Activated effector memory CD4-positive, alpha-beta T cell treated with Interleukin-2 at 50 U/mL for 16 hours (primary cell): Measurements from ENCODE around the gene WASL.

Experiments used
- DNase-seq: peaks from one replicate; pipeline ENCODE4 v3.0.0-alpha.2; 2020

WASL gene

DNA sequence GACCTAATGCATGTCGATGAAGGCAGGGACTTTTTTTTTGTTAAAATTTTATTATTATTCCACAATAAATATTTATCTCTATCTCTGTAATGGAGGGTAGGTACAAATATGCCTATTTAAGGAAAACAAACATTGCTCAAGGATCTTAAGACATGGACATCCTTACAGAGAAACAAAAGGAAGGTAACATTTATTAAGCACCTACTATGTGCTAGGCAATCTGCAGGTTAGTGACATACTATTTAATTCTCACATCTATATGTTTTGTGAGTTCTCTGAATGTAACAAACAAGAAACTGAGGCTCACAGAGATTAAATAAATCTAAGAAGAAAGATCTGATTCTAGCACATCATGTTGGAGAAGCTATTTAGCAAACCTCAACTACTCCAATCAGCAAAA is 61.1 kb downstream of the WASL start:
- no peak for DNase-seq

DNA sequence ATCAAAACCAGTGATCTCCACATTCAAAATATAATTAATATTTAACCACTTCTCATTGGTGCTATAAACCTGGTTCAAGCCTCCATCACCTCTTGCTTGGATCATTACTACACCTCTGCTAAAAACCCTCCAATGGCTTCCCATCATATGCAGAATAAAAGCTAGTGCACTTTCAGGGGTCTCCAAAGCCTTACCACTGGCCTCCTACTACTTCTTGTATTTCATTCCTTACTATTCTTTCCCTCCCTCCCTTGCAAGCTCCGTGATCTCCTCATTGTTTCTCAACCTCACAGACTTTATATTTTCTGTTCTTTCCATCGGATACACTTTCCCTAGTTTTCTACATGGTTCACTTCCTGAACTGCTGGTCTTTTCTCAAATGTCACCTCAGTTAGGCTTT is 61.6 kb downstream of the WASL start:
- no peak for DNase-seq

DNA sequence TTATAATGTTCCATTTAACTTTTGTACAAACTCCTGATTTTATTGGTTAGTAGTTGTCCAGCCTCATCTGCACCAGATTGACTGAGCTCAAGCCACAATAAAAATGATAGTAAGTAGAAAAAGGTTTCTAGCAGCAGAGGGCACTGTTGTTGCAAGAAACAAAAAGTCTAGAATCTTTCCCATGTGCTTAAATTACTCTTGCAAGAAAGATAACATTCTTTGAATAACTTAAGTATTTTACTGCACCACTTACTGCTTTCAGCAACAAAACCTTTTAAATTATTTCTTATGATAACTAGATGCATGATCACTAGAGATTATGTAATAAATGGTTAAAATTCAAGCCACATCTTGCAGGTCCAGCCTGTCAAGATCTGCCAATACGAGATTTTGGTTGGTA is 66.1 kb downstream of the WASL start:
- no peak for DNase-seq

DNA sequence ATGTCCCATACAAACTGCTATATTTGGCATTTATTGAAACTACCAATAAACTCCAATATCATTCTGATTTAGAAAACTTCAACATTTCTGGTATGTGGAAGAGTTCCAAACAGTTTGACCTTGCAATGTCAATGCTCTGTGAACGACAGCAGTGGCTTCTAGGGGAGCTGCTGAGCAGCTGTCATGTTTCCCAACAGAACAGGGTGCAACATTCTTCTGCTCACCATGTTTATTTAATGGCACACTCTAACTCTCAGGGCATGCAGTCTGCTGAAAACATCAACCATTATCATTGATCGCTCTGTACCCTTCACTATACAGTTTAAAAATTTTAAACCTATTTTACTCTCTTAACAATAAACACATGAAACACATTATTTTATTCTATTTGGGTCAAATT is 67.2 kb downstream of the WASL start:
- no peak for DNase-seq

DNA sequence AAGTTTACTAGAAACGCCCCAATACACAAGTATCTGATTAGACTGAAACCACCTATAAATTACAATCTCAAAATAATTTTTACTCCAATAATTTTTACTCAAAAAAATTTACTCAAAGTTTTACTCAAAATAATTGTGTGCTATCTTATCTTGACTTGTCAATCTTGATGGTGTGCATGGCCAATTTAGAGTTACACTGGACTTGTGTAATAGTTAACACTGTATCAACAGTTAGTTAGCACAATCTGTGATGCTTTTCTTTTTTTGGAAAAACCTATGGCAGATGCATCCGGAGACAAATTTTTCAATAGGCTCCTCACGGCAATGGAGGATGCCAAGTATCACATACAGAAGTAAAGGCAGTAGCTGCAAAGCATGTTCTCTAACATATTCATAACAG is 68.2 kb downstream of the WASL start:
- no peak for DNase-seq

DNA sequence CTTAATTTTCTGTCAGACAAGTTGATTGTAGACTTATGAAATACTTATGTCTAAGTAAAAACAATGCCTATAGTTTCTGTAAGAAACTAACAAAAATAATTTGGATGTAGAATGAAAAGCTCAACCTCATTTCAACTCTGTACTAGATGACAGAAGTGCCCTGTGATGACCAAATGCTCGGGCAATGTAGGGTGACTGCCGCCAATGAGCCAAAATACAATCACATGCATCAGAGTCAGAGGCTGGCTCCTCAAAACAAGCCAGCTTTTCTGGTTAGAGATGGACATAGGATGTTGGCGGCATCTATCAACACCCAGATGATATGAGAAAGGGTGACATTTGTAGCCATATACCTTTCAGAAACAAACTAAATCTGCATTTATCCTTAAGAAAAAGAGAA is 69.2 kb downstream of the WASL start:
- DNase-seq = no peak

DNA sequence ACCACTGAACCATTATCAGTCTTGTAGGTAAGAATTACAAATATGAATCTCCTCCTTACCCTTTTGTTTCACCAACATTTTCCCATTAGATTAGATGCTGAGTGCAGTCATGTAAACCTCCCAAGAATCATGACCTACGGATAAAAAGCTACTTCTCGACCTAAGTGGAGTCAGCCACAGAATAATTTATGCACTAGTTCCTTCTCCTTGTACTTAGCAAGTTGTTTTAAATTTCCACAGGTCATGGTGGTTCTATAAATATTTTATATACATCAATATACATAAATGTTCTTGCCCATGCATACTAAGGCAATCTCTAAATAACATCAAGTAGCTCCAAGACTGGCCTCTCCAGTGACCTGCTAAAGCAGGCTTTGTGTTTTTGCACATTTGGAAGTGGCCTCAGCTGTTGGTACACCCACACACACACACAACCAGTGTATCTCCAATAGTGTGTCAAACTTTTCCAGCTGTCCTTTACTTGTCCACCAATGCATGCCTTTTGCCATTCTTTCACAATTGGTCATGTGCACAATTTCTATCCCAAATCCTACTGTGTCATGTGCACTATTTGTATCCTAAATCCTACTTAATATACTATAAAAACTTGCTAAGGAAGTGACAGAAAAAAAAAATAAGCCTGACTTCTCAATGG is 71.6 kb downstream of the WASL start:
- no peak for DNase-seq

DNA sequence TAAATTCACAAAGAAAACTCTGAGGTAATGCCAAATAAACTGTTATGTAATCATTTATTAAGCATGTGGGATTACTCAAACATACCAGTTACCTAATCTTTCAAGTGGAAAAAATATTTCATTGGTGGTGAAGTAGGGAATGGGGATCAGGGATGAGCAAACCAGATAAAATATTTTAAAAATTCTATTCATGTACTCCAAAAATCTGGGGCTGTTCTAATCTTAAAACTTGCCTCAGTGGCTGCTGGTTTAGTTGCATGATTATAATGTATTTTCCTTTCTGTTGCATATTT is 73.7 kb downstream of the WASL start:
- DNase-seq = no peak

DNA sequence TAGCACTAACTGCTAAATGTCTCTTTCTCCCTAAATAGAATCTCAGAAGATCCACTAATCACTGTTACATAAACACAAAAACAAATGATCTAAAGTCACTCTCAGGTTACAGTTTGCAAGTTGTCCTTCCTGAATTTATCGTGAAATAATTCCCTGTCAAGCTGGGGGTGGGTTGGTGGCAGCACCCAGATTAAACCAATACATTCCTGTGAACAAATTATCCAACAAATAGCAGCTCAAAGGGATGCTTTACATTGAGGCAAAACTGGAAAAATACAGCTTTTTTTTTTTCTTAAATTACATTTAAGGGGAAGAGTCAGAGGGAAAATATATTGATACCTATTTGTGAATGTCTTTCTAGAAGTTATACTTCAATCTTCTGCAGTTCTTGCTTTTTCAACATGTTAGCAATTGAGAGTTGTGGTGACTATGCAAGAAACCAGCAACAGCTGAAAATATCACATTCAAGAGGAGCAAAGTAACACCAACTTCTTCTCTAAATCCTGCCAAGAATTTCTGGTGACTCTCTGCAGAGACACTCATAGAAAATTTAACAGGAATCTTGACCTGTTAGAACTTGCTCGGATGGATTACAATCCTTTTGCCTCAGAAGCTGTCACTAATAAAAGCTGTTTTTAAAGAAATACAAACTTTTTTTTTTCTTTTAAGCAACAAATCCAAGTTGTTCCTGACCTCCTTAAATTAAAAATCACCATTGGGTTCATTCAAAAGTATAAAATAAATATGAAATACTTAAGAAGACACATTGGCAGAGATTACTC is 74.2 kb downstream of the WASL start:
- DNase-seq = no peak

DNA sequence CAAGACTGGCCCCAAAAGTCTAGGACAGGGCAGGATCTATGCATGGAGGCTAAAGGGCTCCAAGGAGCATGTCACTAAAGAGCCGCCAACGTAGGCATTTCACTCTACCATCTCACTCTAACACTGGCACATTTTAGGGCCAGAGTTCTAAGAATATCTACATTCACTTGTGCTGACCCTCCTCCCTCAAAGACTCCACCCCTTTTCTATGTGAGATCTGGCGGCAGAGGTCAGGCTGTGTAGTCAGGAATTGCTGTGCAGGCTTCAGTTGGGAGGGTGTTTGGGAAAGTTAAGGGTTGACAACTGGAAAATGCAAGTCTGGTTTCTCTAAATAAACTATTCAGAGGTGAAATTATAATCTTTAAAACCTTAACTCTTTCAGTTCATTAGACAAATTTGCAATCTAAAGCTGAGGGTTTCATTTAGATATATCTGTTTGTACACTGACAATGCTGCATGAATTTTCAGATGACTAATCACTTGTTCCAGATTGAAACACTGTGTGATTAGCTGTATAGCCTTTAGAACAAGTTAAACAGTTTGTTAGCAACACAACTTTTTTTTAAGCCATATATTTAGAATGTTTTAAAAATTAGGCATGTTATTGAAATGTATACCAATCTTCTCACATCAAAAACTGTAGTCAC is 74.9 kb downstream of the WASL start:
- no peak for DNase-seq

DNA sequence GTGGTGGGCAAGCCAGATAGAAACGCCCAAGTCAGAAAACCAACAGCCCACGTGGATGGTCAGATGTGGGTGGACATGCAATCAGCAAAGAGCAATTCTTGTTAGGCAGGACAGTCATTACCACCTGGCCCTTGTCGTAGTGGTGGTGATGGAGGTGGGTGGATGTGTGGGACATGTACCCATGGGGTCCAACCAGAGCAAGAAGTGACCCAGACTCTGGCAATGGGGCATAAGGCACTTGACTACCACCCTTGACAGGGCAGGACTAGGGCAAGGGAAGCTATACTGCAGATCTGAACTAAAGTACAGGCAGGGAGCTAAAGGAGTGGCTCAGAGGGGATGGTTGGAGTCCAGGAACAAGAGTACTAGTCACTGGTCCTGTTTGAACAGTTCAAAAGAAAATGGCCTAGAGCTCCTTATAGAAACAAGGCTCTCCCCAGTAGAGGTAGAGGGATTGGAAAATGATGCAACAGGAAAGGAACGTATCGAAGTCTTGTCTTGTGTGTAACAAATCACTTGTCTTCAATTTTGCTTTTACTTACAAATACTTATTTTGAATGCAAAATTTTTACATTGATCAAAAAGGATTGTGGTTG is 75.6 kb downstream of the WASL start:
- no peak for DNase-seq

DNA sequence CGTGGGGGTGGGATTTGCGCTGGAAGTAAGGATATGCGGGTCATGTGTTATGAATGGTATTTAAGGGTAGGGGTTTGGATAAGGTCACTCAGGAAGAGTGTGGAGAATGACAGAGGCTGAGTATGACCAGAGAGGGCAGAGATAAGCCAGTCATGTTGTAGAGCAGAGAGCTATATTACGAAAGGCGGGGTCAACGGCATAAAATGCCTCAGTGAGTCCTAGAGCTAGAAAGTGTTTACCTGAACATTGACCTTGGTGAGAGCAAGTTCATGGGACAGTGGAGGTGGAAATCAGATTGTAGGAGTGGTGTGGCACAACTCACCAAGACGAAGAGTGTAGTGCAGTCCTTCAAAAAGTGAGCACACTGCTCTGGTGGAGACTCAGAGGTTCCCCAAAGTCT is 79.3 kb downstream of the WASL start:
- no peak for DNase-seq

DNA sequence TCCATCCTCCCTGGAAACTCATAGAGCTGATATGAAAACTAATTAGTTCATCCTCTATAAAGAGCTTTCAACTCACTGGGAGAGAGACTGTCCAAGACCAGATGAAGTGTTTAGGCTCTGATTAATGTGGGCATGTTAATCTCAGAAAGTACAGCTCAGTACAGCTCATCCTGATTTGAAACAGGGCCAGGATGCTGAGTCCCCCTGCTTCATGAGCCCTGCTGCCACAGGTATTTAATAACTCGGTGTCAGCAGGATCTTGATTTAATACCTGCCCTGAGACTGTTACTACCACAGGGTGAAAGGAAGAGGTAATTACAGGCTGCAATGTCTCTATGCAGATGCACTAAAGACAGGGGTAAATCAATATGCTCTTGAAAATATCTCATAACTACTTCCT is 82.3 kb downstream of the WASL start:
- DNase-seq = no peak

DNA sequence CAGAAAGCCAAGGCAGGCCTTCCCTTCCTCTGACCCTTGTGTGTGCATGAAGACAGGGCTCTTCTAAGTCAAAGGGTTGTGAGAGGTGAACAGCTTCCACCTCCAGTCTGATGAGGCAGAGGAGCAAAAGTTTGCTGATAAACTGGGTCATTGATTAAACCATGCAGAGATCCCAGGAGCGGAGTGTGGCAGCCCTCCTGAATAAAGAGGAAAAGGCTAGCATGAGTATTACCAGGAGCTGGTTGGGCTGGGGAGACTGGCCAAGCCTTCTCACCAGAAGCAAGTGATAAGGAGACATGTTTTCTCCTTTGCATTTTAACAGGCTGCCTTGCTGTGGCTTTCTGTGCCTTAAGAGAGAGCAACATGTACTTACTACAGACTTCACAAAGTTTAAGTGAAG is 82.9 kb downstream of the WASL start:
- DNase-seq = no peak

DNA sequence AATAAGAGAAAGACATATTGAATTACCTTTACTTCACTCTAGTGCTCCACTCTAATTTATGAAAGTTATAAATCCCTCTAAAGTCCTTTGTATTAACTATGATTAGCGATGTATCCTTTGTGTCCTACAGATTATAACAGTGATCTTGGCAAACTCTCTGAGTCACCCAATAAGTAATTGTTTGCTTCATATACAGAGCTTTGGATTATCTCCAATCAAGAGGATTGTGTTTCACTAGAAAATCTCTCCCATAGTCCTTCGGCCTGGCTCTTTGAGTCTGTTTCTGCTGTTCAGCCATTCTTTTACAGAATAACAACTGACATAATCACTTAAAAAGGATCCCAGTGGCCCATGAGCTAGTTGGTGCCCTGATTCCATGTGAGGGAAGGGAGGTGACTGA is 83.6 kb downstream of the WASL start:
- DNase-seq = no peak

DNA sequence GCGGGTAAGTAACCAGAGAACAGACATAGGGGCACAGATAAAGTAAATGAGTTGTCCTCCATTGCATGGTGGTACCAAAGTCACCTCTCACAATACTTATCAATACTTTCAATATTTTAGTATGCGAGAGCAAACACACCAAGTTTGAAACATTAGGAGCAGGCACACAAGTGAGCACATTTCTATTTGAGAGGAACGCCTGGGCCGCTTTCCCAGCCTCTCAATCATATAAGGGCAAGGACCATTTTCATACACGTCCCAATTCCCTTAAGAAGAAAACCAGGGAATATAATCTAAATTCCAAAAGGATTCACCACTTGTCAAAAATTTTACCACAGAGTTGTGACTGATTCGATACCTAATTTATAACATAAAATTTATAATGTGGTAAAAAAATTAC is 85.6 kb downstream of the WASL start:
- no peak for DNase-seq

DNA sequence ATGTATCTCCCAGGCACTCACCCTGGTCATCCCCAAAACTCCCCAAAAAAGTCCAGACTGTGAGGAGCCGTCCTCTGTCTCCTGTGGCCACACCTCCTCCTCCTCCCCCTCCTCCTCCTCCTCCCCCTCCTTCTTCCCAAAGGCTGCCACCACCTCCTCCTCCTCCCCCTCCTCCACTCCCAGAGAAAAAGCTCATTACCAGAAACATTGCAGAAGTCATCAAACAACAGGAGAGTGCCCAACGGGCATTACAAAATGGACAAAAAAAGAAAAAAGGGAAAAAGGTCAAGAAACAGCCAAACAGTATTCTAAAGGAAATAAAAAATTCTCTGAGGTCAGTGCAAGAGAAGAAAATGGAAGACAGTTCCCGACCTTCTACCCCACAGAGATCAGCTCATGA is 86.0 kb downstream of the WASL start:
- no peak for DNase-seq

DNA sequence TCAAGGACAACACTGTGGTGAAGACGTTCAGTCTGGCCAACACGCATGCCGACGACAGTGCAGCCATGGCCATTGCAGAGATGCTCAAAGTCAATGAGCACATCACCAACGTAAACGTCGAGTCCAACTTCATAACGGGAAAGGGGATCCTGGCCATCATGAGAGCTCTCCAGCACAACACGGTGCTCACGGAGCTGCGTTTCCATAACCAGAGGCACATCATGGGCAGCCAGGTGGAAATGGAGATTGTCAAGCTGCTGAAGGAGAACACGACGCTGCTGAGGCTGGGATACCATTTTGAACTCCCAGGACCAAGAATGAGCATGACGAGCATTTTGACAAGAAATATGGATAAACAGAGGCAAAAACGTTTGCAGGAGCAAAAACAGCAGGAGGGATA is 86.5 kb downstream of the WASL start:
- no peak for DNase-seq

DNA sequence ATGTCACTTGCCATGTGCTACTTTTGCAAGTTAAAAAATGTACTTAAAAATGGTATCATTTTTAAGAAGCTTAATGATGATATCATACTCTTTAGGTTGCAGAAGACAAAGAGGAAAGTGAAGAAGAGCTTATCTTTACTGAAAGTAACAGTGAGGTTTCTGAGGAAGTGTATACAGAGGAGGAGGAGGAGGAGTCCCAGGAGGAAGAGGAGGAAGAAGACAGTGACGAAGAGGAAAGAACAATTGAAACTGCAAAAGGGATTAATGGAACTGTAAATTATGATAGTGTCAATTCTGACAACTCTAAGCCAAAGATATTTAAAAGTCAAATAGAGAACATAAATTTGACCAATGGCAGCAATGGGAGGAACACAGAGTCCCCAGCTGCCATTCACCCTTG is 87.0 kb downstream of the WASL start:
- DNase-seq = no peak

DNA sequence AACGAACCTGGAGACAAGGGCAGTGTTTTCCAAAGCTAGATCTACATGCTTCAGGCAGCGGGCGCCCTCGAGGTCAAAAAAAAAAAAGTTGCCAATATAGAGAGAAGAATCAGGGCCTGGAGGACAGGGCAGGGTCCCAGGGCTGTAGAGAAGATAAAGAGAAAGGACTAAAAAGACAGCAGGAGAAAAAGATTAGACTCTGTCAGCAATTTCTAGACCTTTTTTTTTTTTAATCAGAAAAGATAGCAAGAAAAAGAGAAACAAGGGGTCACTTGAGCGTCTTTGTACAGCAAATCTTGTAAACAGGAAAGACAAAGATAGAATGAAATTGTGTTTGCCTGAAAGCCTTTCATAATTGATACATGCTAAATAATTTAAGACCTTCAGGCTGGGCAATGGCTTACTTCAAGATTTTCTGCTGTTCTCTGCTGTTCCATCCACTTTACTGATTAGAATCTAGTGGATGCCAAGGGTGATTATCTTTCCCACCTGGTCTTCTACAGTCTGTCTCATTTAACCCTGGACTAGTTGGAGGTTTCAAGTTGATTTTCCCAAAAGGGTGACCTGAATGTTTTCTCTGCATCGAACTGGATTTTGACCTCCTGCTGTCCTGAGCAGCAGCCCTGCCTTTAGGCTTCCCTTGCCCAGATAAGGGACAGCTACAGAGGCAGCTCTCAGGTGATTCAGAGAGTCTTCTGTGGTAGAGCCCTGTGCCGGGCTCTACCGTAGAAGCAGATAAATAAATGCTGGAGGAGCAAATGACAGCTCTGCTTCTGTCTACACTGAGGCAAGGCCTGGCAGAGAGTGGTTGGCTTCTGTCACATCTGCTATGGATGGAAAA is 88.1 kb downstream of the WASL start:
- DNase-seq = no peak

DNA sequence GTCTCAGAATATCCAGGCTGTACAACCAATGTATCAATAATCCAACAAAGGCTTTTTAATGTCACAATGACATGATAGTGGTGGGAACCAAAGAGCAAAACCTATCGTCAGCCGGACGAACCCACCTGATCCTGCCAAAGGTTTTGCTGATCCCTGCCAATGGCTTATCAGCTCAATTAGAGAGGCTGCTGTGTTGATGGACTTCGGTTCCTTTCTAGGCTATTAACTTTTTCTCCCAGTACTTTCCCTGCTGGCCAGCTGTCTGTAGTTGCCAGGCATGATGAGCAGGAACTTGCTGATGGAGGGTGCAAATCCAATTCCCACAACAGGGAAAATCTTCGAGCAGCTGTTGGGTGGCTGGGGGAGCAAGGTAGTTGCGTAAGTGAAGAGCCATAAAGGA is 90.8 kb downstream of the WASL start:
- no peak for DNase-seq

DNA sequence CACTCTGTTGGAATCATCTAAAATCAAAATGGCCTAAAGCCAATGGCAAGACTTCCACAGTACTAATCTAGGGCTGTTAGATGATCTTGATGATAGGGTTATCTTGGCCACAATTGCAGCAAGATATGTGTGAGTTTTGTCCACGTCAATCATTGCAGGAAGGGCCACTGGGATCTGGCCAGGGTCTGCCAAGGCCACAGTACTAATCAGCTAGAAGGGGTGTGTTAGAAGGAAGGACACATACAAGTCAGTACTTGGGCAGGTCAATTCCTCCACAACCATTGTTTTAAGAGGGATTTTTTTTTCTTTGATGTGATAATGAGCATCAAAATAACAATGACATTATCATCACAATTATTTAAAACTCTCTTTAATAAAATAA is 91.5 kb downstream of the WASL start:
- DNase-seq = no peak

DNA sequence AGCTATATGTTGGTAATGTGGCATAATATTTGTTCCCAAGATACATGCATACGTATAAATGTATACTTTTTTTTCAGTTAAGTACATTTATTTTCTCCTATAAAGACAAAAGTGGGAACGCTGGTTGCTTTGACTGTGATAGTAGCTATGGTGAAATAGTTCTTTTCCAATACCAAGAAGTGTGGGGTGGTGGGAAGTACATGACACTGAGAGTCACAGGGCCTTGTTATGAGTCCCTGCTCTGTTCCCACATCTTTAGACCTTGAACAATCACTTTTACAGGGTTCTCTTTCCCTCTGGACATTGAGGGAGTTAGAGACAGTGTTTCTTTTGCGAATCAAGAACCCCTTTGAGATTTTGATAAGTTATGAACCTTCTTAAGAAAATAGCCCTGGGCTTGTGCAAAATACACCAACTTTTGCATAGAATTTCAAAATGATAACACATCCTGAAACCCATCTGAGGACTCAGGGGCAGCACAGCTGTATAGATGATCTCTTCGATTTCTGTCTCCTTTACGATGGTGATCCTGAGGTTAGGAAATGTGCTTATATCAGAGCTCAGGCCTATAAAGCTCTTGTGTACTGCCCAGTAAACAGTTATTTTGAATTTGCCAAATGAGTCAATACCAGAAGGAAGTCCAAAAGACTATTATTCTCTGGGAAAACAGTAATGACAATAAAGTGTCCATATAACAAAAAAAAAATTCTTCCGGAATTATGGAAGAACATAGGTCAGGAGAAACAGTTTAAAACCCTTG is 92.1 kb downstream of the WASL start:
- DNase-seq = no peak
